Measurements from ENCODE around the gene EXOC4.
A peak's percentile ranks its signal among the peaks of the same experiment; 100 is the strongest.
"Not testable (repeated sequence)": the region's sequence is repeated elsewhere in the genome, so short reads cannot be mapped to it uniquely, and the experiment has no call there.

Gene EXOC4

DNA sequence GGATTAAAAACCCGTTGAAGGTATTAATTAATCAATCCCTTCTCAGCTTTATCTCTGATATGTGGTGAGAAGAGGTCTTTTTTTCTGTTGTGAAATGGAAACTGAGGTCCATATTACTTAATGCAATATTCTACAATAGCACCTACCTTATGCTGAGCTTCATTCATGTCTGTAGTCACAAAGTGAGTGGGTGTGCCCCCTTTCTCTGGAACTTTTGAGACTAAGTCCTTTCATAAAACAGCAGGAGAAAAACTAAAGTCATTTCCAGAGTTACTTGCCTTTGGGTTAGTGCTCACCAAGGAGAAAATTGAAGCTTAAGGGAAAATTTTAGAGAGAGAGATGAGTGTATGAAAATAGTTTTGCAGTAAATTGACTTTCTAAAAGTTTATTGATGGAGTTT, 61.2 kb downstream of the EXOC4 start:
- DNase-seq (ENCODE audit: low read depth in 2 of 2) = no peak

DNA sequence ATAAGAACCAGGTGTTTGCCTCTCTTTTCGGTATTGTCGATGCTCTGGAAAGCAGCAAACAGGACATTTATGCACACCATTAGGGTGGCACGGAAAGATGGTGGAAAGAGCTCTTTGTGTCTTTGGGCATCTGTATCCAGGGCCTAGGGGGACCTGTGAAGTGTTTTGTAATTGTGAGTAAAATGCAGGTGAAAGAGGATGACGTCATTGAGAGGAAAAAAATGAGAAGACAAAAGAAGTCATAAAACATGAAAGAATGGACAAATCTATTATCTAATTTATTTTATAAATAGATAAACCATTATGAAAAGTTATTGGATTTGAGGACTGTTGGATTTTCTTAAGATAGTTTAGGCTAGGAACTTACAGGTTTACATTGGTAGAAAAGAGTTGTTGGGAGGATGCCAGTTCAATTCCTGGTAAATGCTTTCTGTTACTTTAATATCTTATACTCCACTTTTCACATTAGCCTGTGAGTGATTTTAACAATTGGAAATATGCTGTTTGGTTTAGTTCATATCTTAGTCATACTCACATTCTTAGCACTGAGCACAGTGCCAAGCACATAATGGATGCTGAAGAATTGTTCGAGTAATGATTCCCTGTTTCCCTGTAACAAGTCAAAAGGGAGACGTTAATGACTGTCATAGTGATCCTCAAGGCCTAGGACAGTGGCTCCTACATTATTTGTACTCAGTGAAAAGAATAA, 62.6 kb downstream of the EXOC4 start:
- DNase-seq (ENCODE audit: low read depth in 2 of 2) = peak; percentile 43 to 49

DNA sequence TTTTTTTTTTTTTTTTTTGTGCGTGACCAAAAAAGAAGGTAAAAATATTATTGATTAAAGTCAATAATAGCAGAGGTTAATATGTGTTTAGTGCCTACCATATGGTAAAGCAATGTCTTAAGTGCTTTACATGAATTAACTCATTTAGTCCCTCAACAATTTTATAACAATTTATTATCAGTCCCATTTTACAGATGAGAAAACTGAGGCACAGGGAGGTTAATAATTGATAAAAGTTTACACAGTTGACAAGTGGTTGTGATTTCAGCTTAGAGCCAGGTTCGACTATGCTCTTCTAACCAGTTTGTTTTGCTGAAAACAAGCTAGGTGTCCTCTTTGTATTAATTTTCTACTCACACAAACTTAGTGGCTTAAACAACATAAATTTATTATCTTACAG, 67.0 kb downstream of the EXOC4 start:
- DNase-seq (ENCODE audit: low read depth in 2 of 2) = no peak

DNA sequence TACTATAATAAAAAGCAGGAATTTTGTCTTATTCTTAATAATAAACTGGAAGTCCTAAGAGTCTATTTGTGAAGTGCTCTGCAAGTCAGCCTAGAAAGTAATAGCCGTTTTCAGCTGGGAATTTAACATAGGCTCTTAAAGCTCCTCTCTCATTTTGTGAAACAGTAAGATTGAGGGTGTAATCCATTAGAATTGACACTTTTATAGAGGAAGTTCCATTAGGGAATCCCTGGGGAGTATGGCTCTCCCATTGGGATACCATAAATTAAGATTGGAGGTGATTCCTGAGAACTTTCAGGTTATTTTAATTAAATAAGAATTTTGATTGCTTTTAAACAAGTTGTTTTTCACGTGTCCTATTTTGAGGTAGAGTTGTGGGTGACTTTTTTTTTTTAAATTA, 68.0 kb downstream of the EXOC4 start:
- DNase-seq (ENCODE audit: low read depth in 2 of 2) = no peak

DNA sequence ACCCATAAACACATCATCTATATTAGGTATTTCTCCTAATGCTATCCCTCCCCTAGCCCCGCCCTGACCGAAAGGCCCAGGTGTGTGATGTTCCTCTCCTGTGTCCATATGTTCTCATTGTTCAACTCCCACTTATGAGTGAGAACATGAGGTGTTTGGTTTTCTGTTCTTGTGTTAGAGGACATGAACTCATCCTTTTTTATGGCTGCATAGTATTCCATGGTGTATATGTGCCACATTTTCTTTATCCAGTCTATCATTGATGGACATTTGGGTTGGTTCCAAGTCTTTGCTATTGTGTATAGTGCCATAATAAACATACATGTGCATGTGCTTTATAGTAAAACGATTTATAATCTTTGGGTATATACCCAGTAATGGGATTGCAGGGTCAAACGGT, 68.5 kb downstream of the EXOC4 start:
- DNase-seq (ENCODE audit: low read depth in 2 of 2) = not testable (repeated sequence)

DNA sequence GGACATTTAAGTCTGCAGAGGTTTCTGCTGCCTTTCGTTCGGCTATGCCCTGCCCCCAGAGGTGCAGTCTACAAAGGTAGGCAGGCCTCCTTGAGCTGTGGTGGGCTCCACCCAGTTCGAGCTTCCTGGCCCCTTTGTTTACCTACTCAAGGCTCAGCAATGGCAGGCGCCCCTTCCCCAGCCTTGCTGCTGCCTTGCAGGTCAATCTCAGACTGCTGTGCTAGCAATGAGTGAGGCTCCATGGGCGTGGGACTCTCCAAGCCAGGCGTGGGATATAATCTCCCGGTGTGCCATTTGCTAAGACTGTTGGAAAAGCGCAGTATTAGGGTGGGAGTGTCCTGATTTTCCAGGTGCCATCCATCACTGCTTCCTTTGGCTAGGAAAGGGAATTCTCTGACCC, 73.9 kb downstream of the EXOC4 start:
- DNase-seq (ENCODE audit: low read depth in 2 of 2) = not testable (repeated sequence)

DNA sequence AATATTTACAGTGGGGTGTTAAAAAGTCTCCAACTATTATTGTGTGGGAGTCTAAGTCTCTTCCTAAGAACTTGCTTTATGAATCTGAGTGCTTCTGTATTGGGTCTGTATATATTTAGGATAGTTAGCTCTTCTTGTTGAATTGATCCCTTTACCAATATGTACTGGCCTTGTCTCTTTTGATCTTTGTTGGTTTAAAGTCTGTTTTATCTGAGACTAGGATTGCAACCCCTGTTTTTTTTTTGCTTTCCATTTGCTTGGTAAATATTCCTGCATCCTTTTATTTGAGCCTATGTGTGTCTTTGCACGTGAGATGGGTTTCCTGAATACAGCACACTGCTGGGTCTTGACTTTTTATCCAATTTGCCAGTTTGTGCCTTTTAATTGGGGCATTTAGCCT, 75.1 kb downstream of the EXOC4 start:
- DNase-seq (ENCODE audit: low read depth in 2 of 2) = not testable (repeated sequence)

DNA sequence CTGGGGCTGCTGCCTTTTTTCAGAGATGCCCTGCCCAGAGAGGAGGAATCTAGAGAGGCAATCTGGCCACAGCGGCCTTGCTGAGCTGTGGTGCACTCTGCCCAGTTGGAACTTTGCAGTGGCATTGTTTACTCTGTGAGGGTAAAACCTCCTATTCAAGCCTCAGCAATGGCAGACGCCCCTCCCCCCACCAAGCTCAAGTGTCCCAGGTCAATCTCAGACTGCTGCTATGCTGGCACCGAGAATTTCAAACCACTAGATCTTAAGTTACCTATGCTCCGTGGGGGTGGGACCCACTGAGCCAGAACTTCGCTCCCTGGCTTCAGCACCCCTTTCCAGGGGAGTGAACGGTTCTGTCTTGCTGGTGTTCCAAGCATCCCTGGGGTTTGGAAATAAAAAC, 77.2 kb downstream of the EXOC4 start:
- DNase-seq (ENCODE audit: low read depth in 2 of 2) = no peak

DNA sequence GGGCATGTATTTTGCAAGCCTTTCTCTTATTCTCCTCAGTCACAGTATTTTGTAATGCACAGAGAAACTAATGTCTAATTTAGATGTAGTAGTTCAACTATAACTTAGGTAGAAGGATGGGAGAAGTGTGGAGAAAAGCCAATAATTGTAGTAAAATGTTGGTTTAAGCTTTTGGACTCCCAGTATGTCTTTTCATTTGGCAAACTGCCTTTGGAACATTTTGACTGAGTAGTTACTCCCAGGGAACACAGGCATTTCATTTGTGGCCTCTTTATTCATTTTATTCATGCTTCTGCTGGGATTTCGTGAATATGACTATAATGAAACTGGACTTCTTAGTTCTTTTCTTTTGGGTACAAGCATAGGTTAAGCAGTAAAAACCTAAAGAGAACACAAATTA, 79.0 kb downstream of the EXOC4 start:
- DNase-seq (ENCODE audit: low read depth in 2 of 2) = peak in 1 of 2 experiments; percentile 1

DNA sequence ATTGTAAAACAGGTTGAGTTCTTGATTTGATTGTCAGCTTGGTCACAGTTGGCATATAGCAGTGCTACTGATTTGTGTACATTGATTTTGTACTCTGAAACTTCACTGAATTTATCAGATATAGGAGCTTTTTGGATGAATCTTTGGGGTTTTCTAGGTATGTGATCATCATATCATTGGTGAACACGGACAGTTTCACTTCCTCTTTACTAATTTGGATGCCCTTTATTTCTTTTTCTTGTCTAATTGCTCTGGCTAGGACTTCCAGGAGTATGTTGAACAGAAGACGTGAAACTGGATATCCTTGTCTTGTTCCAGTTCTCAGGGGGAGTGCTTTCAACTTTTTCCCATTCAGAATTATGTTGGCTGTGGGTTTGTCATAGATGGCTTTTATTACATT, 86.9 kb downstream of the EXOC4 start:
- DNase-seq (ENCODE audit: low read depth in 2 of 2) = no peak

DNA sequence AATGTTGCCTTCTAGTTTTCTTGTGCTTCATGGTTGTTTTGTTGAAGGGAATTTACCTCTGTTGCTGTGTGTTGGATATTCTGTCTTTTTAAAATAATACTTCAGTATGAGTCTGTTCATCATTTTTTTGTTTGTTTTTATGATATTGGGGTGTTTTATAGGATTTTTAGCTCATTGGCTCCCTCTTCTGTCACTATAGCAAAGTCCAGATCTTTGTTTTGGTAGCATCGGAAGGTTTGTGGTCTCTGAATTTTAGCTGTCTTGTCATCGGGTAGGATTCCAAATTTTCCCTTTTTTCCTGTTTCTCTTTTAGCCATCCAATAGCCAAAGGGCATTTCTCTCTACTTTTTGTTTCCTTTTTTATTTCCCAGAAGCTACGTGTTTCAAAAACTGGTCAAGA, 91.4 kb downstream of the EXOC4 start:
- DNase-seq (ENCODE audit: low read depth in 2 of 2) = no peak

DNA sequence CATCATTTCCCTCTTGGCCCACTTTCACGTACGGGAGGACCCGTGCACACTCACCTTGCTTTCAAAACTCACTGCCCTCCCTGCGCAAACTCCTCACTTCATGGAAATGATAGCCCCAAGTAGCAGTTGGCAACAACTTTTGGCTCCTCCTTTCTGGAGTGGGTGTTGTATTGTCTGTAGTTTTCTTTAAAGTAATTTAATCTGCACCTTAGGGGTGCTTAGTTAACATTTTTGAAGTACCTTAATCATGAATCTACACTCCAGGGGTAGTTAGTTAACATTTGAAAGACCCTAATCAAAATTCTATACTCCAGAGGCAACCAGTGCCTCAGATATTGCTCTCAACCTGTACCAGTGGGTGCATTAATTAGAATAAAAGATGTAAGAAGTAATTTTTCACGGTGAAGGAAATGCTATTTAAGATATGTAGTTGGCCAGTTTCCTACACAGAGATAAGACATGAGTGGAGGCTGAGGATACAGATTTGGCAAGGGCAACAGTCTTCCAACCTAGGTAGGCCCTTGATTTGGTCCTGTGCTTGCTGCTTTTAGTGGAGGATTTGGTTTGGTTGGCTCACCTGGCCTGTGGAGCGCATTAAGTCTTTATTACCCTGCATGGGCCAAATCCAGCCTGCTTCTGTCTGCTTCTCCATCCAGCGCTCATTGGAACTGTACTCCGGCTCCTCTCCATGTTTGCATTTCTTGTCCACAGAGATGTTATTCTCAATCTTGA, 93.0 kb downstream of the EXOC4 start:
- DNase-seq (ENCODE audit: low read depth in 2 of 2) = no peak

DNA sequence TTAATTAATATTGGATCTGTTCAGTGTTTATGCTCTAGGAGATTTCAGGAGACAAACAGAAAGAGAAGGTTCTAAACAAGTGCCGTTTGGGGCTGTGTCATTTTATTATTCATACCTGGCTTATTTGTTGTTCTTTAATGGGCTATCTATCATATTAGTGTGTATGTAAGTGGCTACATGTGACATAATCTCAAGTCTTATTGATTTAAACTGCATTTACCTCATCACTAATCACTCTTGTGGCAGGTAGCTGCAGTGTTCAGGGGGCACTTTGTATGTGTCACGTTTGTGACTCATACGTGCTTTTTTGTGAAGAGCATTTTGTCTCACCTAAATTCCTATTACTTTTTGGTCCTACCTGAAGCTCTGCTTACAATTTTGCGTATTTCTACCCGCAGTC, 95.4 kb downstream of the EXOC4 start:
- no peak for DNase-seq (ENCODE audit: low read depth in 2 of 2)

DNA sequence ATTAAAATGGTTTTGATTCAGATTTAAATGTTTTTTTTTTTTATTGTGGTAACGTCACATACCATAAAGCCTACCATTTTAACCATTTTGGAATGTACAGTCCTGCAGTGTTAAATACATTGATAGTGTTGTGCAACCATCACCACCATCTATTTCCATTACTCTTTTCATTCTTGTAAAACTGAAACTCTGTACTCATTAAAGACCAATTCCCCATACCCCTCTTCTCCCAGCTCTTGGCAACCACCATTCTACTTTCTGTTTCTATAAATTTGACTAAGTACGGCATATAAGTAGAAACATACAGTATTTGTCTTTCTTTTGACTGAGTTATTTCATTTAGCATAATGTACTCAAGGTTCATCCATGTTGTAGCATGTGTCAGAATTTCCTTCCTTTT, 96.2 kb downstream of the EXOC4 start:
- no peak for DNase-seq (ENCODE audit: low read depth in 2 of 2)

DNA sequence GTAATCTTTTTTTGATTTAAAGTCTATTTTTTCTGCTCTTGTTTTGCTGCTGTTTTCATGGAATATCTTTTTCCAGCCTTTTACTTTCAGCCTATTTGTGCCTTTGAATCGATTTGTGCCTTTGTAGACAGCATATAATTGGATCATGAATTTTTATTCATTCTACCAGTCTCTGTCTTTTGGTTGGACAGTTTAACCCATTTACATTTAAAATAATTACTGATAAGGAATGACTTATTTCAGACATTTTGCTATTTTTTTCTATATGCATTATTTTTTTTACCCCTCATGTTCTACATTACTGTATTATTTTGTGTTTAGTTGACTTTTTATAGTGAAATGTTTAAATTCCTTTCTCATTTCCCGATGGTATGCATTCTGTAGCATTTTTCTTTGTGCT, 99.6 kb downstream of the EXOC4 start:
- no peak for DNase-seq (ENCODE audit: low read depth in 2 of 2)

DNA sequence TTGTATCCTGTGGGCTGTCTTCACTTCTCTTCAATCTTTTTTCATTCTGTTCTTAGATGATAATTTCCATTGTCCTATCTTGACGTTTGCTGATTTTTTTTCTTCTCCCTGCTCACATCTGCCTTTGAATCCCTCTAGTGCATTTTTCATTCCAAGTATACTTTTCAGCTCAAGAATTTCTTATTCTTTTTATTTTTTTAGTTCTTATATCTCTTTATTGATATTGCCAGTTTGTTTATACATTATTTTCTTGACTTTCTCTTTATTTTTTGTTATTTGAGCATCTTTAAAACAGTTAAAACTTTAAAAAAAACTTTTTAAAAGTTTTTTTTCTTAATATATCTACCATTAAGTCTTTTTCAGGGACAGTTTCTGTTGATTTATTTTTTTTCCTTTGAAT, 100.9 kb downstream of the EXOC4 start:
- no peak for DNase-seq (ENCODE audit: low read depth in 2 of 2)

DNA sequence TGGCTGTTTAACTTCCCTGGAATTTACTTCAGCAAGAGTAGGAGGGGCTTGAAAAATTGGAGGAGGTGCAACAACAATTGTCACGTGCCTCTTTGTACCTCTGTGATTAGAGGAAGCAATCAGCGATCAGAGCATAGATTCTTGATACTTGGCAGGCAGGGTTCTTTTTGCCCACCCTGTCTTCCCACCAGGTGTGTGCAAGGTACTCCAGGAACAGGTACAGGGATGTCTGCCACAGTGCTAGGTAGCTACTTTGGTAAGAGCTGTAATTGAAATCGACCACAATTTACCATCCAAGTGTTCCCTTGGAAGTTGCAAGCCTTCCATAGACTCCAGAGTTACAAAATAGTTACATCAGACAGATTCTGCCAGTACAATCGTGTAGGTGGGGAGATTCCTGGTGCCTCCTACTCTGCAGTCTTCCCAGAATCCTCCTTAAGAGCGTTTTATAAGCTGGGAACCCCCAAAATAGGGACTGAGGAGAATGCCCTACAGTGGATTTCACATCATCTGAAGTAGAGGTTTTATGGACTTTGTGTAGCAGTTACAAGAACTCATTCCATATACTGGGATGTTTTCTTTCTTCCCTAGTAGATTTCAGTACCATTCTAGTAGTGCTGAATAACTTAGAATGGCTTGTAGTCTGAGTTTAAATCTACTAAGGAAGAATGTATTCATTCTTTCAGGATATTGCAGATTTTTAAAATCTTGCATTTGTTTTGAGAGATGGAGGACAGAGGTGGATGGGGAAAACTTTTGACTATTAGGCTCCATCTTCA, 101.9 kb downstream of the EXOC4 start:
- no peak for DNase-seq (ENCODE audit: low read depth in 2 of 2)

DNA sequence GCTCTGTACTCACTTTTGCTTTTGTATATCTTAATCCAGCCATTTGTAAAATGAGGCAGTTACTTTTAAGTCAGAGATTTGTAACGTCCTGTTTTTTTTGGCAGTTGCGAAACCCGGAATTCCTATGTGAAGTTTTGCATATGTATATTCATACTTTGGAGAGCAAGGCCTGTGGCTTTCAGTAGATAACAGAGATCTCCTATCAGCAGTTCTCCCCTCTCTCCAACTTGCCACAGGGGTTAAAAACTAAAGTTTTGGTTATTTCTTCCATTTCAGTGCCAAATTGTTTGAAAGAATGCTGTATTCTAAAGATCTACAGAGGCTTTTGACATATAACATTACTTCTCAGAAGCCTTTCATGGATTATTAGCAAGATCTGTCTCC, 102.4 kb downstream of the EXOC4 start:
- peak; percentile 70 for DNase-seq (ENCODE audit: low read depth in 2 of 2)

DNA sequence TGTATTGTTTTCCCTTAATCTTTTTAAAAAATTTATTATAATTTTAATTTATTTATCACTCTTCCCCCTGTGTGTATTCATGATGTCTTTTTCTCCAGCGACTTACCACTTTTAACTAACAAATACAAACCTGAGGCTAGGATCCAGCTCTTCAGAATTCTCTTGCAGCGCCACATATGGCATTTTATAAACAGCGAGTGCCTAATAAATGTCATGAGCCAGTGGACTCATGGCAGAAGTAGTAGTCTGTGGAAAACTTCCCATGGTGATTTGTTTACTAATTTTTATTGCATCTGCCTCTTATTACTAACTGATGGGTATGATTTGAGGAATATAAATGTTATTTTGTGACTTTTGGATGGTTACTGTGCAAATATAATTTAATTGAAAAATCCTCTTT, 102.9 kb downstream of the EXOC4 start:
- no peak for DNase-seq (ENCODE audit: low read depth in 2 of 2)

DNA sequence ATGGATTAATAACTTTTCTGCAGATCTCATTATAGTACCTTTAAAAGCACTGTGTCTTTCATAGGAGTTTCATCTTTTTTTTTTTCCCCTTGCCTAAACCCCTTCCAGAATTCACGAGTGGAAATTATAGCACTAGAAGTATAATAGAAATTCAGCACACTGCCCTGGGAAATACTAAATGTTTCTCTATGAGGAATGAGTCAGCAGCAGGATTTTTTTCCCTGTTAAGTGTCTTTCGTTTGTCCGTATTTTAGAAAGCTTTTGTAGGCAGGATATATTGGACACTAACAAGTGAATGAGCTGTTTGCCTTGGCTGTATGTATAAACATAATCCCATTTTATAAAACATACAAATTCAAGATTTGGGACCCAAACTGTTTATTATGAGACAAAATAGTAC, 105.8 kb downstream of the EXOC4 start:
- no peak for DNase-seq (ENCODE audit: low read depth in 2 of 2)

DNA sequence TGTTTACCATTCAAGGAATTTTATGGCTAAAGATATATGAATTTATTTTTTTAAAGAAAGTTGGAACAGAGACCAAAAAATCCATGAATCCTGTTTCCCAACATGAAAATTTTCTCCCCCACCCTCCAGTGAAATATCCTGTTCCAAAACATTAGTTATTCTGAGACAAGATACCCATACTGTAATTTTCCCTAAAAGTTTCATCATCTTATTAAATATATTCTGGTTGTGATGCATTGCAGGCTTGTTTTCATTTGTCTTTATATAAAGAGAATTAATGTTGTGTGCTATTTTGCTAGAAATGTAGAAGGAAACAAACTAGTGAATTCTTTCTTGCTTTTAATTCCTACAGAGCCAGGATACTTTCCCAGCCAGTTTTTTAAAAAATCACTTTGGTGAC, 106.6 kb downstream of the EXOC4 start:
- no peak for DNase-seq (ENCODE audit: low read depth in 2 of 2)

DNA sequence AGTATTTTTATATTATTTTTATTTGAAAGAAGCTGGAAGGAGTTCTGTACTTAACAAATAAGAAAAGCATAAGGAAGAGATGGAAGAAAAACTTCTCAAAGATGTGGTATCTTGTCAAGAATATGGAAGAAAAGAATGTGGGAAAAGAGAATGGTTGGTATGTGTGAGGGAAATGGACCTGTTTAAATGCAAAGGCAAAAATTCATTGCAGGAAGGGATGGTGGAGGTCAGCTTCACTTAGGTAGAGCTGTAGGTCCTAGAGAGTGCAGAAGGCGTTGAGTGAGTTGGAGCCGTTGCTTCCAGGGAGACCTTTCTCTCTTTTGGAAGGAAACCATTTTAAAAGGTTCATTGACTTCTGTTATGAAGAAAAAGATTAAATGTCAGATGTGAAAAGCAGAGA, 107.3 kb downstream of the EXOC4 start:
- DNase-seq (ENCODE audit: low read depth in 2 of 2) = no peak

DNA sequence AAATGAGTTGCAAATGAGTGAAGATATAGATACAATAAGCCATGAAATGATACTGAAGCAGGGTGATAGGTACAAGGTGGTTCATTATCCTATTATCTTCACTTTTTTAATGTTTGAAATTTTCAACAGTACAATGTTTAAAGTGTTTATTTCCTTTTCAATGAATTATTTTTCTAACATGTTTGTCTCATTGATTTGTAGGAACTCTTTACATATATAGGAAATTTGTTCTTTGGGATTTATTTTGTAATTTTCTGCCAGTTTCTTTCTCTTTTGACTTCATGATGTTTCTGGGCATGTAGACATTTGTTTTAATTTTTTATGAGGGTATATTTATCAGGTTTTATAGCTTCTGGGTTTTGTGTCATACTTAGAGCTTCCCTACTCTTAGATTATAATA, 108.9 kb downstream of the EXOC4 start:
- DNase-seq (ENCODE audit: low read depth in 2 of 2) = no peak
